ENCODE measurements around the gene ACER2. TPM values are rescaled to one million over a fixed set of nuclear protein-coding genes. Genes with fewer than 3 reads are reported as not detected.

The ACER2 gene
- total and polyA plus RNA-seq, 2 experiments from 2014 or later: 0.87 to 14.6 TPM

- Histone ChIP-seq H3K36me3 (ENCODE audit: insufficient read depth) (no peaks in the 10 kb centered on the region), H3K27me3 (ENCODE audit: insufficient read depth) (no peaks in the 10 kb centered on the region), H3K9me2 (ENCODE audit: insufficient read depth) (peaks cover 2% of the 10 kb centered on the region; the same call in 1 of the 2 replicates), H3K4me2 (no peak overlapping the region), H3F3A (replicated peaks; ENCODE audit: low read depth) (no peaks in the 10 kb centered on the region), H3K4me3 (no peak overlapping the region), H3K4me1 (ENCODE audit: insufficient read depth) (no peaks in the 10 kb centered on the region), H2AFZ (no peak overlapping the region), H4K20me1 (replicated peaks; ENCODE audit: insufficient read depth) (no peaks in the 10 kb centered on the region), H3K27ac (ENCODE audit: low read depth) (no peak overlapping the region), H3K79me2 (replicated peaks; ENCODE audit: insufficient read depth) (no peaks in the 10 kb centered on the region)
- no peaks in the 10 kb centered on the region for H3K36me3 Mint-ChIP-seq (ENCODE audit: low read depth)
- no peak overlapping the region for H3K27ac Mint-ChIP-seq
- no peaks in the 10 kb centered on the region for H3K9me3 Mint-ChIP-seq
- ATAC-seq: no peak
- peaks cover 3% of the 10 kb centered on the region for H3K27me3 Mint-ChIP-seq (ENCODE audit: insufficient read depth, low read depth, poor library complexity)
- DNase-seq (ENCODE audit: low spot score): no peak
- TF ChIP-seq CTCF (conservative IDR thresholded peaks at IDR 0.05; ENCODE audit: low read depth in 2 of 2): no peak
- TF ChIP-seq, protein P1, sequence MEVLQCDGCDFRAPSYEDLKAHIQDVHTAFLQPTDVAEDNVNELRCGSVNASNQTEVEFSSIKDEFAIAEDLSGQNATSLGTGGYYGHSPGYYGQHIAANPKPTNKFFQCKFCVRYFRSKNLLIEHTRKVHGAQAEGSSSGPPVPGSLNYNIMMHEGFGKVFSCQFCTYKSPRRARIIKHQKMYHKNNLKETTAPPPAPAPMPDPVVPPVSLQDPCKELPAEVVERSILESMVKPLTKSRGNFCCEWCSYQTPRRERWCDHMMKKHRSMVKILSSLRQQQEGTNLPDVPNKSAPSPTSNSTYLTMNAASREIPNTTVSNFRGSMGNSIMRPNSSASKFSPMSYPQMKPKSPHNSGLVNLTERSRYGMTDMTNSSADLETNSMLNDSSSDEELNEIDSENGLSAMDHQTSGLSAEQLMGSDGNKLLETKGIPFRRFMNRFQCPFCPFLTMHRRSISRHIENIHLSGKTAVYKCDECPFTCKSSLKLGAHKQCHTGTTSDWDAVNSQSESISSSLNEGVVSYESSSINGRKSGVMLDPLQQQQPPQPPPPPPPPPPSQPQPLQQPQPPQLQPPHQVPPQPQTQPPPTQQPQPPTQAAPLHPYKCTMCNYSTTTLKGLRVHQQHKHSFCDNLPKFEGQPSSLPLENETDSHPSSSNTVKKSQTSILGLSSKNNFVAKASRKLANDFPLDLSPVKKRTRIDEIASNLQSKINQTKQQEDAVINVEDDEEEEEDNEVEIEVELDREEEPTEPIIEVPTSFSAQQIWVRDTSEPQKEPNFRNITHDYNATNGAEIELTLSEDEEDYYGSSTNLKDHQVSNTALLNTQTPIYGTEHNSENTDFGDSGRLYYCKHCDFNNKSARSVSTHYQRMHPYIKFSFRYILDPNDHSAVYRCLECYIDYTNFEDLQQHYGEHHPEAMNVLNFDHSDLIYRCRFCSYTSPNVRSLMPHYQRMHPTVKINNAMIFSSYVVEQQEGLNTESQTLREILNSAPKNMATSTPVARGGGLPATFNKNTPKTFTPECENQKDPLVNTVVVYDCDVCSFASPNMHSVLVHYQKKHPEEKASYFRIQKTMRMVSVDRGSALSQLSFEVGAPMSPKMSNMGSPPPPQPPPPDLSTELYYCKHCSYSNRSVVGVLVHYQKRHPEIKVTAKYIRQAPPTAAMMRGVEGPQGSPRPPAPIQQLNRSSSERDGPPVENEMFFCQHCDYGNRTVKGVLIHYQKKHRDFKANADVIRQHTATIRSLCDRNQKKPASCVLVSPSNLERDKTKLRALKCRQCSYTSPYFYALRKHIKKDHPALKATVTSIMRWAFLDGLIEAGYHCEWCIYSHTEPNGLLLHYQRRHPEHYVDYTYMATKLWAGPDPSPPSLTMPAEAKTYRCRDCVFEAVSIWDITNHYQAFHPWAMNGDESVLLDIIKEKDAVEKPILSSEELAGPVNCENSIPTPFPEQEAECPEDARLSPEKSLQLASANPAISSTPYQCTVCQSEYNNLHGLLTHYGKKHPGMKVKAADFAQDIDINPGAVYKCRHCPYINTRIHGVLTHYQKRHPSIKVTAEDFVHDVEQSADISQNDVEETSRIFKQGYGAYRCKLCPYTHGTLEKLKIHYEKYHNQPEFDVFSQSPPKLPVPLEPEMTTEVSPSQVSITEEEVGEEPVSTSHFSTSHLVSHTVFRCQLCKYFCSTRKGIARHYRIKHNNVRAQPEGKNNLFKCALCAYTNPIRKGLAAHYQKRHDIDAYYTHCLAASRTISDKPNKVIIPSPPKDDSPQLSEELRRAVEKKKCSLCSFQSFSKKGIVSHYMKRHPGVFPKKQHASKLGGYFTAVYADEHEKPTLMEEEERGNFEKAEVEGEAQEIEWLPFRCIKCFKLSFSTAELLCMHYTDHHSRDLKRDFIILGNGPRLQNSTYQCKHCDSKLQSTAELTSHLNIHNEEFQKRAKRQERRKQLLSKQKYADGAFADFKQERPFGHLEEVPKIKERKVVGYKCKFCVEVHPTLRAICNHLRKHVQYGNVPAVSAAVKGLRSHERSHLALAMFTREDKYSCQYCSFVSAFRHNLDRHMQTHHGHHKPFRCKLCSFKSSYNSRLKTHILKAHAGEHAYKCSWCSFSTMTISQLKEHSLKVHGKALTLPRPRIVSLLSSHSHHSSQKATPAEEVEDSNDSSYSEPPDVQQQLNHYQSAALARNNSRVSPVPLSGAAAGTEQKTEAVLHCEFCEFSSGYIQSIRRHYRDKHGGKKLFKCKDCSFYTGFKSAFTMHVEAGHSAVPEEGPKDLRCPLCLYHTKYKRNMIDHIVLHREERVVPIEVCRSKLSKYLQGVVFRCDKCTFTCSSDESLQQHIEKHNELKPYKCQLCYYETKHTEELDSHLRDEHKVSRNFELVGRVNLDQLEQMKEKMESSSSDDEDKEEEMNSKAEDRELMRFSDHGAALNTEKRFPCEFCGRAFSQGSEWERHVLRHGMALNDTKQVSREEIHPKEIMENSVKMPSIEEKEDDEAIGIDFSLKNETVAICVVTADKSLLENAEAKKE (CRISPR knock-in tag; IDR thresholded peaks at IDR 0.05): no peak
- TF ChIP-seq POLR2AphosphoS5 (IDR thresholded peaks at IDR 0.05; ENCODE audit: low read depth): no peak
- TF ChIP-seq ETS1 (IDR thresholded peaks at IDR 0.05): no peak
- TF ChIP-seq JUNB (IDR thresholded peaks at IDR 0.05; ENCODE audit: unreplicated experiment): no peak
- no peak for TF ChIP-seq NANOG (IDR thresholded peaks at IDR 0.05; ENCODE audit: borderline replicate concordance)
- TF ChIP-seq, protein P2, sequence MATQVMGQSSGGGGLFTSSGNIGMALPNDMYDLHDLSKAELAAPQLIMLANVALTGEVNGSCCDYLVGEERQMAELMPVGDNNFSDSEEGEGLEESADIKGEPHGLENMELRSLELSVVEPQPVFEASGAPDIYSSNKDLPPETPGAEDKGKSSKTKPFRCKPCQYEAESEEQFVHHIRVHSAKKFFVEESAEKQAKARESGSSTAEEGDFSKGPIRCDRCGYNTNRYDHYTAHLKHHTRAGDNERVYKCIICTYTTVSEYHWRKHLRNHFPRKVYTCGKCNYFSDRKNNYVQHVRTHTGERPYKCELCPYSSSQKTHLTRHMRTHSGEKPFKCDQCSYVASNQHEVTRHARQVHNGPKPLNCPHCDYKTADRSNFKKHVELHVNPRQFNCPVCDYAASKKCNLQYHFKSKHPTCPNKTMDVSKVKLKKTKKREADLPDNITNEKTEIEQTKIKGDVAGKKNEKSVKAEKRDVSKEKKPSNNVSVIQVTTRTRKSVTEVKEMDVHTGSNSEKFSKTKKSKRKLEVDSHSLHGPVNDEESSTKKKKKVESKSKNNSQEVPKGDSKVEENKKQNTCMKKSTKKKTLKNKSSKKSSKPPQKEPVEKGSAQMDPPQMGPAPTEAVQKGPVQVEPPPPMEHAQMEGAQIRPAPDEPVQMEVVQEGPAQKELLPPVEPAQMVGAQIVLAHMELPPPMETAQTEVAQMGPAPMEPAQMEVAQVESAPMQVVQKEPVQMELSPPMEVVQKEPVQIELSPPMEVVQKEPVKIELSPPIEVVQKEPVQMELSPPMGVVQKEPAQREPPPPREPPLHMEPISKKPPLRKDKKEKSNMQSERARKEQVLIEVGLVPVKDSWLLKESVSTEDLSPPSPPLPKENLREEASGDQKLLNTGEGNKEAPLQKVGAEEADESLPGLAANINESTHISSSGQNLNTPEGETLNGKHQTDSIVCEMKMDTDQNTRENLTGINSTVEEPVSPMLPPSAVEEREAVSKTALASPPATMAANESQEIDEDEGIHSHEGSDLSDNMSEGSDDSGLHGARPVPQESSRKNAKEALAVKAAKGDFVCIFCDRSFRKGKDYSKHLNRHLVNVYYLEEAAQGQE (IDR thresholded peaks at IDR 0.05; ENCODE audit: unreplicated experiment): no peak
- no peak for TF ChIP-seq STAT1 (IDR thresholded peaks at IDR 0.05; ENCODE audit: unreplicated experiment)
- TF ChIP-seq EZH2 (IDR thresholded peaks at IDR 0.05; ENCODE audit: low read depth, unreplicated experiment): no peak
- no peak for TF ChIP-seq ZNF331 (CRISPR knock-in tag; IDR thresholded peaks at IDR 0.05; ENCODE audit: low read depth)
- no peak for TF ChIP-seq ZNF114 (CRISPR knock-in tag; IDR thresholded peaks at IDR 0.05)
- TF ChIP-seq EZH2phosphoT487 (IDR thresholded peaks at IDR 0.05; ENCODE audit: unreplicated experiment): no peak
- TF ChIP-seq CREB1 (CRISPR knock-in tag; IDR thresholded peaks at IDR 0.05; ENCODE audit: low read depth): no peak
- no peak overlapping the region for H3K4me3 Mint-ChIP-seq
- H3K4me1 Mint-ChIP-seq: no peaks in the 10 kb centered on the region; the same call in 2 of the 3 replicates
These were observed 71.1 kb downstream of the ACER2 start for GRCh38 chr9:19479874-19480273.

All from GM23338 (cell line).